Keratinocyte (primary cell): ENCODE data around the gene RNASE13.

Experiments used
- EZH2 ChIP-seq: IDR thresholded peaks from one replicate; pipeline ENCODE4 v1.6.1; 2012; ENCODE audit warnings: inconsistent platforms, mild to moderate bottlenecking, low read length, moderate library complexity
- TF ChIP-seq, protein P1 (sequence below), 3 experiments: IDR thresholded peaks in 1 of 3; conservative IDR thresholded peaks in 1 of 3; optimal IDR thresholded peaks in 1 of 3; 2 replicates in 2 of 3; 3 replicates in 1 of 3; pipeline versions ENCODE3 to v1.5.1; 2011; ENCODE audit warnings: low read length in 3 of 3, mild to moderate bottlenecking in 3 of 3, moderate library complexity in 2 of 3, control low read depth in 1 of 3, inconsistent platforms in 1 of 3; ENCODE audit not compliant: insufficient read depth in 2 of 3; ENCODE audit errors: extremely low read depth in 1 of 3

DNA sequence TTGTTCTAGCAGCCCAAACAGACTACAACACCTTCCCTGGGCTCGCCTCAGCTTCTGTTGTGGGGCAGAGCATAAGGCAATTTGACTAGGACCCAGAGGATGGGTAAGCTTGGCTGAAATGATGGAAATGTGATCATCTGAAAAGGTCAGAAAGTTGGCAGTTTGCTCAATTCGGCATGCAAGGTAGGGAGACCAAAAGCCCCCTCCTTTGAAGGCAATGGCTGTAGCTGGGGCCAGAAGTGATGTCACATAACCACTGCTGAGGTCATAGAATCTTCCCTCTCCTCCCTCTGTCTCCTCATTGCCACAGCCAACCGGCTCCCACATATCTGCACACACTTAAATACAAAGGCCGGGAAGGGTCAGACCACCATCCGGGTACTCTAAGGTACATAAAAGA lies 4.7 kb downstream of the RNASE13 start, which contains the start of gene TPPP2:
- no peak for TF ChIP-seq EZH2
- TF ChIP-seq, protein P1, sequence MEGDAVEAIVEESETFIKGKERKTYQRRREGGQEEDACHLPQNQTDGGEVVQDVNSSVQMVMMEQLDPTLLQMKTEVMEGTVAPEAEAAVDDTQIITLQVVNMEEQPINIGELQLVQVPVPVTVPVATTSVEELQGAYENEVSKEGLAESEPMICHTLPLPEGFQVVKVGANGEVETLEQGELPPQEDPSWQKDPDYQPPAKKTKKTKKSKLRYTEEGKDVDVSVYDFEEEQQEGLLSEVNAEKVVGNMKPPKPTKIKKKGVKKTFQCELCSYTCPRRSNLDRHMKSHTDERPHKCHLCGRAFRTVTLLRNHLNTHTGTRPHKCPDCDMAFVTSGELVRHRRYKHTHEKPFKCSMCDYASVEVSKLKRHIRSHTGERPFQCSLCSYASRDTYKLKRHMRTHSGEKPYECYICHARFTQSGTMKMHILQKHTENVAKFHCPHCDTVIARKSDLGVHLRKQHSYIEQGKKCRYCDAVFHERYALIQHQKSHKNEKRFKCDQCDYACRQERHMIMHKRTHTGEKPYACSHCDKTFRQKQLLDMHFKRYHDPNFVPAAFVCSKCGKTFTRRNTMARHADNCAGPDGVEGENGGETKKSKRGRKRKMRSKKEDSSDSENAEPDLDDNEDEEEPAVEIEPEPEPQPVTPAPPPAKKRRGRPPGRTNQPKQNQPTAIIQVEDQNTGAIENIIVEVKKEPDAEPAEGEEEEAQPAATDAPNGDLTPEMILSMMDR (optimal IDR thresholded peaks at IDR 0.05 in 1 of 3, IDR thresholded peaks at IDR 0.05 in 1 of 3, conservative IDR thresholded peaks at IDR 0.05 in 1 of 3; ENCODE audit: extremely low read depth in 1 of 3, insufficient read depth in 2 of 3, low read length in 3 of 3), result no peak
